NCI-H1930 (cell line): ENCODE data around the gene PMVK.

Source experiments
- DNase-seq, 2 experiments: peaks; one replicate each; lab custom pipeline; 2025; lab: John Stamatoyannopoulos, UW

PMVK gene

DNA sequence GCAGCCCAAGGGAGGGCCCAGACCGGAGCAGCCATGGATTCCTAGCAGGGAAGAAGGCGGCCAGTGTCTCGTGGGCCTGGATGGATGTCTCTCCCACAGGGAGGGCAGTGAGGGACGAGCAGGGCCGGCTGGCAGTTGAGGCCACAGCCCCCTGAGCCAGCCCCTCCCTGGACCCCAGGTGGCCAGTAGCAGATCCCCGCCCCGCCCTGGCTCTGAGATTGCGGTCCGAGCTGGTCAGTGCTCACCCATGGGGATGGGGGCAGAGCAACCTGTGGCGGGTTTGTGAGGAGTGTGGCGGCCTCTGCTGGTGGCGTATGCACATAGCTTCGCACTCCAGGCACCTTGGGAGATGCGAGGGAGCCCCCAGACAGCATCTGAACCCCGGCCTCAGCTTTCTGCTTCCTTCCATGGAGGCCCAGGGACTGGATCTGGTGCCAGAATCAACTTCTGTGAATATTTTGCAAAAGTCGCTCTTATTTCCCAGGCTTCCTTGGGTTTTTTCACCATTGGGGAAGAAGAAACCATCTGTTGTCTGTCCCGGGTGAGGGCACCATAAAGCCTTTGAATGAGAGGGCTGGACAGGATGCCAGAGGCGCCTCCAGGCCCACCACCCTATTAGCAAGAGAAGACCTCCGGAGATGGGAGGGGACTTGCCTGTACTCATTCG is 58.0 kb downstream of the PMVK start:
- peak; percentile 49 to 63 for DNase-seq

DNA sequence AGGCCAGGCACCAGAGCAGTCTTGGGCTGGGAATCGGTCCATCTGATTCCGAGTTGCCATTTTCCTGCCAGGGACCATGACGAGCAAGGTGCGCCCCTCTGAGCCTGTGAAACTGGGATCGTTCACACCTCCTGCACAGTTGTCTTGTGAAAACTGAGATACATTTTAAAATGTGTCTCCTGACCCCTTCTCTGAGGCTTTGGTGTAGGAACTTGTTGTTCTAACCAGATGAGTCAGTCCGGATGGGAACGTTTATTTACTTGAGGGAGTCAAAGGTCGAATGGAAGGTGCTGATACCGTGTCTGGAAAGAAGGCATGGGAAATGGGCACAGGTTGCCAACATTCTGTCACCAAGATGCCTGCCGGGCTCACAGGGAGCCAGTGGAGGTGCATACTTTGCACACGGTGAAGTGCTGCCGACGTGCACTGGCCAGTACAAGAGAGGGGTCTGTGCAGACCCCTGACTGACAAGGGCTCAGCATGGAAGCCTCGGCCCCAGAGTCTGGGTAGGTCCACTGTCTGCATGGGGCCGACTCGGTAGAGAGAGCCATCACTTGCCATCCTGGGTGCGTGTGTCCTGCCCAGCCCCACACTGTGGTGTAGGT is 59.0 kb downstream of the PMVK start:
- DNase-seq: no peak

DNA sequence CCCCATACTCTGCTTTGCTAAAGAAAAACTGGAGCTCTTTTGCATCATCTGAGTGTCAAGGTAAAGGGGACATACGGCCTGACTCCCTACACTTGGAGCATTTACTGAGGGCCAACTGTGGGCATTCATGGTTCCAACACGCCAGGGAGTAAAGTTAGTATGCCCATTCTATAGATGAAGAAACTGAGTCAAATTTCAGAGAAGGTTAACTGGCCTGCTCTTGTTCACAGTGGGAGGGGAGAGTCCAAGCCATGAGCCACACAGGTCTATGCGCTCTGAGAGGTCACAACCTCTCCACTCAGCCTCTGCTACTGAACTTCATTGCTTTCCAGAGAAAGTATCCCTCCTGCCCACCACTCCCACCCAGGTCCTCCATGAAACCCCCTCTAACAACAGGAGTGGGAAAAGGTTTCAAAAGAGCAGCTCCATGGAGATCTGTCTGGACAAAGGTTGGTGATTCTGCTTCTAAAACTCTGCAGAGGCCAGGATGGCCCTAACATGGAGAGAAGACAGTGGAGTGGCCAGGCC is 59.6 kb downstream of the PMVK start:
- no peak for DNase-seq
